Uterus (tissue), 2 donors: ENCODE results near the gene SLC48A1.

ENCODE experiments used
- POLR2A ChIP-seq, 2 donors: fragments of 450-650 bp; IDR thresholded peaks; one replicate each; pipeline ENCODE4 v1.6.1; 2016; ENCODE audit warnings: antibody characterized with exemption in 2 of 2, mild to moderate bottlenecking in 1 of 2, moderate library complexity in 1 of 2
- TF ChIP-seq, protein P1 (sequence below), 4 experiments: fragments of 200-600 bp in 2 of 4; fragments of 450-650 bp in 2 of 4; sonication (generic) in 2 of 4; IDR thresholded peaks; one replicate each; pipeline ENCODE4 v1.5.1; 2016 to 2019; ENCODE audit warnings: antibody characterized with exemption in 4 of 4, mild to moderate bottlenecking in 2 of 4, moderate library complexity in 1 of 4

DNA sequence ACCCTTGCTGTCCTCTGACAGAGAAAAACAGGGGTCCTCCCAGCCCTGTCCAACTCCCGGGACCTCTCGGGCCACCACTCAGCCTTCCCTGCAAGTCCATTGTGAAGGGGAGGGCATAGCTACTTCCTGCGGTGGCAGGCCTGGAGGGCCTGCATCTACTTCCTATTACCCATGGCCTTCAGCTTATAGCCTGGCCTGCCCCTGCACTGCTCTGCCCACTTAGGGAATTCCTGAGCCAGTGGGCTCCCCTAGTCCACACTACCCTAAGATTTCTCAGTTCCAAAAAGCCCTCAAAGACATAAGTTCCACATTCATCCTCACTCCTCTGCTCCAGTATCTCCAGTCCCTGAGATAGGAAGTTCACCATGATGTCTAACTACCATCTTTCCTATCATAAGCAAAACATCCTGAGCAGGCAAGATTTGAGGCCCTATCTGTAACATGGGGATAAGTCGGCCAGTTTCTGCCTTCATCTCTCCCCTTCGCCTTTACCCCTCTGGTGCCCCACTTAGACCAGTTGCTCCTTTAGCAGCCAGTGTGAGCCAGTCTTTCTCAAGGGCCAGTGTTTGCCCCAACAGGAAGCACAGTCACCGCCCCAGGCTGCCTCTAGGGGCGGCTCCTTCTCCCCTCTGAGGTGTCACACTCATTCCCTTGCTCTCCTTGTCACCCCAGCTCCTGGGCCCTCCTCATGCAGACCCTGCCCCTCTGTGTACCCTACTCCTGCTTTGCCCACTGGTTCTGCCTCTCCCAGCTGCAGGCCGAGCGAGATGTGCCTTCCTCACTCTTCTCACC lies 35.7 kb downstream of the SLC48A1 start:
- no peak for TF ChIP-seq POLR2A (IDR thresholded peaks at IDR 0.05)
- TF ChIP-seq, protein P1, sequence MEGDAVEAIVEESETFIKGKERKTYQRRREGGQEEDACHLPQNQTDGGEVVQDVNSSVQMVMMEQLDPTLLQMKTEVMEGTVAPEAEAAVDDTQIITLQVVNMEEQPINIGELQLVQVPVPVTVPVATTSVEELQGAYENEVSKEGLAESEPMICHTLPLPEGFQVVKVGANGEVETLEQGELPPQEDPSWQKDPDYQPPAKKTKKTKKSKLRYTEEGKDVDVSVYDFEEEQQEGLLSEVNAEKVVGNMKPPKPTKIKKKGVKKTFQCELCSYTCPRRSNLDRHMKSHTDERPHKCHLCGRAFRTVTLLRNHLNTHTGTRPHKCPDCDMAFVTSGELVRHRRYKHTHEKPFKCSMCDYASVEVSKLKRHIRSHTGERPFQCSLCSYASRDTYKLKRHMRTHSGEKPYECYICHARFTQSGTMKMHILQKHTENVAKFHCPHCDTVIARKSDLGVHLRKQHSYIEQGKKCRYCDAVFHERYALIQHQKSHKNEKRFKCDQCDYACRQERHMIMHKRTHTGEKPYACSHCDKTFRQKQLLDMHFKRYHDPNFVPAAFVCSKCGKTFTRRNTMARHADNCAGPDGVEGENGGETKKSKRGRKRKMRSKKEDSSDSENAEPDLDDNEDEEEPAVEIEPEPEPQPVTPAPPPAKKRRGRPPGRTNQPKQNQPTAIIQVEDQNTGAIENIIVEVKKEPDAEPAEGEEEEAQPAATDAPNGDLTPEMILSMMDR (IDR thresholded peaks at IDR 0.05), result no peak
